Esophagus muscularis mucosa (tissue), 4 donors: ENCODE measurements around the gene BATF3. TPM values are rescaled to one million over a fixed set of nuclear protein-coding genes. Genes with fewer than 3 reads are reported as not detected.

ENCODE experiments used
- DNase-seq: peaks from one replicate; pipeline ENCODE4 v3.0.0-alpha.2; 2017; ENCODE audit errors: extremely low spot score
- H3K27ac ChIP-seq, 4 donors: fragments of 200-600 bp; sonication (generic); replicated peaks in 1 of 4; 1 replicate in 3 of 4; 2 replicates in 1 of 4; pipeline ENCODE4 v1.5.1; 2016 to 2019; ENCODE audit warnings: mild to moderate bottlenecking in 1 of 4
- H3K27me3 ChIP-seq, 4 donors: fragments of 200-600 bp; sonication (generic); one replicate each; pipeline versions ENCODE4 v1.5.1 to v1.6.0; 2016 to 2019
- H3K36me3 ChIP-seq, 4 donors: fragments of 200-600 bp; sonication (generic); one replicate each; pipeline ENCODE4 v1.5.1; 2016 to 2019
- H3K4me1 ChIP-seq, 4 donors: fragments of 200-600 bp; sonication (generic); one replicate each; pipeline ENCODE4 v1.5.1; 2016 to 2019
- H3K4me3 ChIP-seq, 4 donors: fragments of 200-600 bp; sonication (generic); 1 replicate in 2 of 4; 2 replicates in 2 of 4; pipeline ENCODE4 v1.5.1; 2016 to 2019; ENCODE audit warnings: mild to moderate bottlenecking in 4 of 4, moderate library complexity in 1 of 4
- H3K9me3 ChIP-seq, 4 donors: fragments of 200-600 bp; sonication (generic); 1 replicate in 3 of 4; 2 replicates in 1 of 4; pipeline ENCODE4 v1.5.1; 2016 to 2019
- EP300 ChIP-seq: sonication (generic); formaldehyde crosslinking; IDR thresholded peaks from one replicate; pipeline ENCODE4 v1.6.1; 2017; ENCODE audit warnings: antibody characterized with exemption
- POLR2A ChIP-seq: fragments of 450-650 bp; IDR thresholded peaks from one replicate; pipeline ENCODE4 v1.6.1; 2017; ENCODE audit warnings: antibody characterized with exemption, moderate library complexity, mild to moderate bottlenecking, low read depth
- POLR2AphosphoS5 ChIP-seq, 2 donors: sonication (generic); formaldehyde crosslinking; IDR thresholded peaks; one replicate each; pipeline ENCODE4 v1.6.1; 2017; ENCODE audit warnings: antibody characterized with exemption in 2 of 2
- WGBS: methylation state at CpG from one replicate; pipeline ENCODE4 v1.1.5; 2018; 5-methylcytosine and 5-hydroxymethylcytosine counted together
- intact Hi-C: fragments of 100-400 bp; cut with DNase I; formaldehyde crosslinking; loops from one replicate; pipeline ENCODE4 v1.15.1; 2023
- total RNA-seq, 4 donors: library from RNA; depleted of rRNA; stranded (reverse); fragments of >200 nt; gene quantifications; one replicate each; pipeline versions ENCODE4 v1.1.0 to v1.2.1, GENCODE V29; 2016
- TF ChIP-seq, protein P1 (sequence below), 3 experiments: fragments of 200-600 bp in 2 of 3; fragments of 450-650 bp in 1 of 3; sonication (generic) in 2 of 3; IDR thresholded peaks; one replicate each; pipeline ENCODE4 v1.5.1; 2017 to 2019; ENCODE audit warnings: antibody characterized with exemption in 3 of 3, mild to moderate bottlenecking in 2 of 3, moderate library complexity in 1 of 3

The BATF3 gene
- total RNA-seq, 4 donors from 2014 or later: 2.1 to 8.1 (median 5.9) TPM

DNA sequence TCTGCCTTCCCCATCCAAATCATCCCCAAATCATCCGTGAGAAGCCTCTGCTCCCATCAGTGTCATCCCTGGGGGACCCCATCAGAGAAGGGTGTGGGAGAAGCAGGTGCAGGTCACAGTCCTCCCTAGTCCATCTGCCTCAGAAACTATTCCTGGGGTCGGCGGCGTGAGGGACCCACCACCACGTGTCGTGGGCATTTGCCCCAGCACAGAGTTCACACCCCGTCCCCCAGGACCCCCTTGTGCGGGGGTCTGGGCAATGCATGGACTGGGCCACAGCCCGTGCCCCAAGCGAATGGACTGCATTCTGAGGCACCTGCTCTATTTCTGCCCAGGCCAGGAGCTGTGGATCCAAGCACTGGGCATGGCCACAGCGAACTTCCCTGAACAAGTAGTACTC, 52.6 kb downstream of the BATF3 start:
- H3K4me1 ChIP-seq: no peaks in the 10 kb centered on the region
- TF ChIP-seq EP300 (no peak), POLR2AphosphoS5 (IDR thresholded peaks at IDR 0.05) (no peak), POLR2A (no peak)
- TF ChIP-seq, protein P1, sequence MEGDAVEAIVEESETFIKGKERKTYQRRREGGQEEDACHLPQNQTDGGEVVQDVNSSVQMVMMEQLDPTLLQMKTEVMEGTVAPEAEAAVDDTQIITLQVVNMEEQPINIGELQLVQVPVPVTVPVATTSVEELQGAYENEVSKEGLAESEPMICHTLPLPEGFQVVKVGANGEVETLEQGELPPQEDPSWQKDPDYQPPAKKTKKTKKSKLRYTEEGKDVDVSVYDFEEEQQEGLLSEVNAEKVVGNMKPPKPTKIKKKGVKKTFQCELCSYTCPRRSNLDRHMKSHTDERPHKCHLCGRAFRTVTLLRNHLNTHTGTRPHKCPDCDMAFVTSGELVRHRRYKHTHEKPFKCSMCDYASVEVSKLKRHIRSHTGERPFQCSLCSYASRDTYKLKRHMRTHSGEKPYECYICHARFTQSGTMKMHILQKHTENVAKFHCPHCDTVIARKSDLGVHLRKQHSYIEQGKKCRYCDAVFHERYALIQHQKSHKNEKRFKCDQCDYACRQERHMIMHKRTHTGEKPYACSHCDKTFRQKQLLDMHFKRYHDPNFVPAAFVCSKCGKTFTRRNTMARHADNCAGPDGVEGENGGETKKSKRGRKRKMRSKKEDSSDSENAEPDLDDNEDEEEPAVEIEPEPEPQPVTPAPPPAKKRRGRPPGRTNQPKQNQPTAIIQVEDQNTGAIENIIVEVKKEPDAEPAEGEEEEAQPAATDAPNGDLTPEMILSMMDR (IDR thresholded peaks at IDR 0.05): no peak
- 82% methylated on average over 8 of the region's 11 CpGs for WGBS
- no peaks in the 10 kb centered on the region for H3K27me3 ChIP-seq
- no peak overlapping the region for H3K4me3 ChIP-seq
- no peak for DNase-seq
- no peak overlapping the region for H3K27ac ChIP-seq
- no peaks in the 10 kb centered on the region for H3K9me3 ChIP-seq
- H3K36me3 ChIP-seq: no peaks in the 10 kb centered on the region
- intact Hi-C loops: no loop called here

DNA sequence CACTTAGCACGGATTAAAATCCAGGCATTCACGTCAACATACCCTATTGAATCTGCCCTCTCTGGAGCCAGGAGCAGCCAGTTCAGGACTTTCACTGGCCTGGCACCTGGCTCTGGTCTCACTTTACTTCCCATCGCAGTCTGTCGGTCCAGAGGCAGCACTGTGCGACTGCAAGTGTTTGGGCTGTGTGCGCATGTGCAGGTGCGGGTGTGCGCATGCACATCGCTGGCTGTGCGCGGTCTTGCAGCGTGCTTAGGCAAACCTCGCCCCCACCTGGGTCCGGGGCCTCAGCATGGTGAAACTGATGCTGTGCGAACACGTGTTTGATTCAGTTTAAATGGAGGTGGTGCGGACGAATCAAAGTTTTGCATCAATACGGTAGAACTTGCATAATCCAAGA, 53.1 kb downstream of the BATF3 start:
- intact Hi-C loops: no loop called here
- TF ChIP-seq POLR2A (no peak), EP300 (no peak), POLR2AphosphoS5 (IDR thresholded peaks at IDR 0.05) (no peak)
- TF ChIP-seq, protein P1 (IDR thresholded peaks at IDR 0.05): no peak
- Histone ChIP-seq H3K36me3 (no peaks in the 10 kb centered on the region), H3K4me3 (no peak overlapping the region), H3K27me3 (no peaks in the 10 kb centered on the region), H3K27ac (no peak overlapping the region), H3K9me3 (no peaks in the 10 kb centered on the region), H3K4me1 (no peaks in the 10 kb centered on the region)
- 92% methylated on average over 19 of the region's 19 CpGs for whole genome bisulfite sequencing
- DNase-seq: no peak

DNA sequence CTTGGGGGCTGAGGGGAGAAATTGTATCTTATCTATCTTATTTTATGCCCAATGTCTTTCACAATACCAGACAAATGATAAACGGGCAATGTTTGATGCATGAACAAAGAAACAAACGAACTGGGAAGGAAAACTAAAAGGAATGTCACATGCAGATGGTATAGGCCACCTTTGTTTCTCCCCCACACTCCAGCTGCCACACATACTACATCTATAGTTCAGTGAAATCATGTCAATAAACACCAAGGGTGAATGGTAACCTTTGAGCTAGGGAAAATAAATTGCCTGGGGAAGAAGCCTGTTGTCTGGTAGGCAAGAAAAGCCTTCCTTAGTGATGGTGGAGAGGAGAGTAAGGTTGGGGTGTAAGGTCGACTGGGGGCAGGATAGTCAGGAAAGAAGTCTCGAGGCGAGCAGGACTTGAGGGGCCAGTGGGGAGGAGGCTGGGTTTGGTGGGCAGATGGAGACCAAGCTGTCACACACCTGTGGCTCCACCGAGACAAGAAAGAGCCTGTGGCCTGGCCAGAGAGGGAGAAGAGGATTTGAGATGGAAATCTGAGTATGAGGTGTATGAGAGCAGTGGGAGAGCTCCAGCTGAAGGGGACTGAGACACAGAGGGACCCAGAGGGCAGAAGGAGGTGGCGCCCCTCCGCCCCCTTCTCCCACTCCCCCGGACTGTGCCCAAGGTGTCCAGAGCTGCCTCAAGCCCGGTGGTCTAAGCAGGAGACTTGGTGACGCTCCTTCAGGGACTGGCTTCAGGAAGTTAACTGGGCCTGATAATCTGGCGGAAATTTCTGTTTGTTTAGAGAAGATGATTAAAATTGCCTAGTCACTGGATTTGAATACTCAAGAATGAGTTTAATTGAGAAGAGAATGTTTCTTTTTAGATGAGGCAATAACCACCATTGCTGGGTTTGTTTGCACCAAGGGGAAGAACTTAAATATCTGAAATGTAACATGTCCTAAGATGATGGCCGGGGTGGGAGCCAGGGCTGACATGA, 53.8 kb downstream of the BATF3 start:
- H3K4me1 ChIP-seq: no peaks in the 10 kb centered on the region
- H3K4me3 ChIP-seq: no peak overlapping the region
- TF ChIP-seq, protein P1 (IDR thresholded peaks at IDR 0.05): no peak
- no peak for TF ChIP-seq EP300
- TF ChIP-seq POLR2AphosphoS5 (IDR thresholded peaks at IDR 0.05): no peak
- TF ChIP-seq POLR2A: no peak
- no peak overlapping the region for H3K27ac ChIP-seq
- no peaks in the 10 kb centered on the region for H3K27me3 ChIP-seq
- H3K9me3 ChIP-seq: no peaks in the 10 kb centered on the region
- DNase-seq: no peak
- intact Hi-C loops: no loop called here
- no peaks in the 10 kb centered on the region for H3K36me3 ChIP-seq
- 83% methylated on average over 13 of the region's 13 CpGs for WGBS

DNA sequence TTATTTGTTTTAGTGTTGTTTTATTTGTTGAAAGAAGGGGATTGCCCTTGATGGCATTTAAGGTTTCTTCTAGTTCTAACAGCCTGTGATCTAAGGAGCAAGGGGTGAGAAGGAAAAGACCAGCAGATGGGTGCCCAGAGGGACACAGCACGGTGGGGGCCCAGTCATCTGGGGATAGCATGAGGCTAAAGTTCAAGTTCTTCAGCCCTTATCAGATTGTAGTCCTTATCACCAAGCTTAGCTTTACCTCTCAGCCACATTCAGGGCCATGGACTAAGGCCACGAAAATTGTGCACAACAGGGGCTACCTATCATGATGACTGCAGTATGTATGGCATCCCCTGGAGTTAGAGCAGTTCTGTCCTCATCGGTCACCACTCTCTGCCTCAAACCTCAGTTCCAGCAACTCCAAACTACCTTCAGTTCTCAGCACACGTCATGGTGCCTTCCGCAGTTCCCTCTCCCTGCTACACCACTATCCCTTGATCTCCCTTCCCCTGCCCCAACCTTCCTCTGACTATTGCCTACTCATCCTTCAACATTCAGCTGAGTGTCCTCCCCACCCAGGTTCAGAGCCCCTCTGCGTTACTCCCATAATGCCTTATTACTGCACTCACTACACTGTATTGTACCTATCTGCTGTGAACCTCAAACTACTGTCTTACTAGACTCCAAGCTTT, 54.6 kb downstream of the BATF3 start:
- H3K4me3 ChIP-seq: no peak overlapping the region
- H3K9me3 ChIP-seq: peaks cover 0 to 6% (median 2%) of the 10 kb centered on the region in 4 donors
- H3K36me3 ChIP-seq: no peaks in the 10 kb centered on the region
- 91% methylated on average over 6 of the region's 6 CpGs for WGBS
- H3K27ac ChIP-seq: no peak overlapping the region
- intact Hi-C loops: no loop called here
- H3K27me3 ChIP-seq: no peaks in the 10 kb centered on the region
- no peaks in the 10 kb centered on the region for H3K4me1 ChIP-seq
- no peak for DNase-seq
- no peak for TF ChIP-seq EP300
- TF ChIP-seq, protein P1 (IDR thresholded peaks at IDR 0.05): no peak
- TF ChIP-seq POLR2AphosphoS5 (IDR thresholded peaks at IDR 0.05): no peak
- TF ChIP-seq POLR2A: no peak
